H1 (cell line): ENCODE measurements around the gene RIBC1. TPM values are rescaled to one million over a fixed set of nuclear protein-coding genes. Genes with fewer than 3 reads are reported as not detected.

Experiments used
- CTCF ChIA-PET: fragments of 300-600 bp; sonication (Branson Sonifier 250); formaldehyde crosslinking; loops from one replicate; lab custom pipeline; 2021; ENCODE audit not compliant: partially characterized antibody; lab: Charles Lee
- POLR2A ChIA-PET: fragments of 300-600 bp; sonication (Branson Sonifier 250); formaldehyde crosslinking; loops from one replicate; lab custom pipeline; 2021; ENCODE audit warnings: inconsistent platforms; ENCODE audit not compliant: partially characterized antibody; lab: Charles Lee
- DNase-seq, 2 experiments: peaks; one replicate each; pipeline versions ENCODE4 v3.0.0 to v3.0.0-alpha.2; 2010 to 2022; ENCODE audit warnings: low spot score in 2 of 2, low read depth in 1 of 2, mixed read lengths in 1 of 2
- FAIRE-seq: peaks from 2 replicates; lab custom pipeline; 2011; peaks lifted over from hg19 to GRCh38; lab: Jason Lieb, UNC
- H2AFZ ChIP-seq: 2 replicates; pipeline ENCODE4 v1.8.1; 2012; ENCODE audit warnings: low read length, inconsistent platforms
- H2AK5ac ChIP-seq: 2 replicates; pipeline ENCODE4 v1.6.1; 2013; ENCODE audit warnings: low read depth, low read length
- H2BK120ac ChIP-seq: replicated peaks from 2 replicates; pipeline ENCODE3; 2013; ENCODE audit warnings: low read depth, low read length, inconsistent platforms
- H2BK12ac ChIP-seq: 2 replicates; pipeline ENCODE4 v1.6.1; 2013; ENCODE audit warnings: low read depth, low read length
- H2BK15ac ChIP-seq: 2 replicates; pipeline ENCODE4 v1.6.1; 2013; ENCODE audit warnings: low read length
- H2BK20ac ChIP-seq: 2 replicates; pipeline ENCODE4 v1.6.1; 2013; ENCODE audit warnings: low read length
- H2BK5ac ChIP-seq: 2 replicates; pipeline ENCODE4 v1.6.1; 2013; ENCODE audit warnings: low read depth, low read length
- H3K14ac ChIP-seq: 2 replicates; pipeline ENCODE4 v1.6.1; 2013; ENCODE audit warnings: inconsistent platforms; ENCODE audit not compliant: insufficient read length
- H3K18ac ChIP-seq: 2 replicates; pipeline ENCODE4 v1.6.1; 2013; ENCODE audit warnings: low read length; ENCODE audit errors: extremely low read depth
- H3K23ac ChIP-seq: 2 replicates; pipeline ENCODE4 v1.6.1; 2013; ENCODE audit warnings: inconsistent platforms; ENCODE audit not compliant: insufficient read length
- H3K23me2 ChIP-seq: 2 replicates; pipeline ENCODE4 v1.6.1; 2013; ENCODE audit warnings: low read depth, low read length
- H3K27ac ChIP-seq: 2 replicates; pipeline ENCODE4 v1.6.1; 2011; ENCODE audit warnings: low read depth, low read length, inconsistent platforms
- H3K27me3 ChIP-seq, 4 experiments: replicated peaks in 1 of 4; 1 replicate in 1 of 4; 2 replicates in 3 of 4; pipeline versions ENCODE4 v1.6.1 to v1.8.1; 2011 to 2013; ENCODE audit warnings: low read length in 3 of 4, mild to moderate bottlenecking in 3 of 4, inconsistent platforms in 2 of 4, mixed read lengths in 2 of 4, moderate library complexity in 1 of 4; ENCODE audit not compliant: control insufficient read depth in 3 of 4, insufficient read depth in 3 of 4; ENCODE audit errors: extremely low read depth in 1 of 4
- H3K36me3 ChIP-seq, 4 experiments: 2 replicates each; pipeline versions ENCODE4 v1.6.1 to v1.8.1; 2011 to 2013; ENCODE audit warnings: mild to moderate bottlenecking in 4 of 4, low read length in 3 of 4, moderate library complexity in 2 of 4, control low read depth in 1 of 4, inconsistent platforms in 1 of 4; ENCODE audit not compliant: insufficient read depth in 4 of 4, control insufficient read depth in 2 of 4
- H3K4ac ChIP-seq: replicated peaks from 2 replicates; pipeline ENCODE3; 2013; ENCODE audit warnings: low read length, low read depth, mixed read lengths, inconsistent platforms; ENCODE audit not compliant: insufficient read length
- H3K4me1 ChIP-seq, 4 experiments: replicated peaks in 1 of 4; 1 replicate in 1 of 4; 2 replicates in 3 of 4; pipeline versions ENCODE4 v1.6.1 to v1.8.1; 2011 to 2013; ENCODE audit warnings: low read length in 3 of 4, inconsistent platforms in 2 of 4, mixed read lengths in 1 of 4; ENCODE audit not compliant: insufficient read depth in 4 of 4, control insufficient read depth in 3 of 4
- H3K4me2 ChIP-seq, 2 experiments: 2 replicates each; pipeline versions ENCODE4 v1.6.1 to v1.8.1; 2011 to 2013; ENCODE audit warnings: low read depth in 2 of 2, low read length in 2 of 2, control low read depth in 1 of 2, inconsistent platforms in 1 of 2, mild to moderate bottlenecking in 1 of 2; ENCODE audit not compliant: insufficient read depth in 1 of 2
- H3K4me3 ChIP-seq, 4 experiments: fragments of 200-600, 300-600 bp in 1 of 4; sonication (generic), shearing (Covaris generic), sonication (Bioruptor Twin) in 1 of 4; 2 replicates each; pipeline versions ENCODE4 v1.5.1 to v1.8.1; 2011 to 2016; ENCODE audit warnings: low read length in 4 of 4, low read depth in 3 of 4, control low read depth in 2 of 4, inconsistent platforms in 2 of 4, mild to moderate bottlenecking in 2 of 4, mixed read lengths in 1 of 4, moderate library complexity in 1 of 4; ENCODE audit not compliant: insufficient read depth in 2 of 4; ENCODE audit errors: extremely low read depth in 1 of 4
- H3K56ac ChIP-seq: replicated peaks from 2 replicates; pipeline ENCODE3; 2013; ENCODE audit warnings: low read depth, mild to moderate bottlenecking, mixed read lengths, low read length, inconsistent platforms; ENCODE audit not compliant: insufficient read length
- H3K79me1 ChIP-seq: 2 replicates; pipeline ENCODE4 v1.6.1; 2013; ENCODE audit warnings: low read depth, low read length, control low read depth
- H3K79me2 ChIP-seq, 2 experiments: 2 replicates each; pipeline versions ENCODE4 v1.6.1 to v1.8.1; 2012 to 2013; ENCODE audit warnings: low read length in 2 of 2, mild to moderate bottlenecking in 2 of 2, inconsistent platforms in 1 of 2; ENCODE audit not compliant: insufficient read depth in 2 of 2, control insufficient read depth in 1 of 2
- H3K9ac ChIP-seq, 4 experiments: replicated peaks in 1 of 4; 1 replicate in 1 of 4; 2 replicates in 3 of 4; pipeline versions ENCODE4 v1.6.1 to v1.8.1; 2011 to 2013; ENCODE audit warnings: low read depth in 3 of 4, low read length in 3 of 4, control low read depth in 2 of 4, mild to moderate bottlenecking in 2 of 4, moderate library complexity in 2 of 4, inconsistent platforms in 1 of 4; ENCODE audit errors: extremely low read depth in 1 of 4
- H3K9me3 ChIP-seq, 2 experiments: 2 replicates each; pipeline versions ENCODE4 v1.6.1 to v1.8.1; 2012 to 2013; ENCODE audit warnings: mild to moderate bottlenecking in 2 of 2, moderate library complexity in 2 of 2, control low read depth in 1 of 2, inconsistent platforms in 1 of 2, low read depth in 1 of 2, low read length in 1 of 2, mixed read lengths in 1 of 2; ENCODE audit not compliant: insufficient read depth in 2 of 2
- H4K20me1 ChIP-seq, 2 experiments: replicated peaks in 1 of 2; 2 replicates each; pipeline versions ENCODE3 to v1.8.1; 2011 to 2013; ENCODE audit warnings: inconsistent platforms in 2 of 2, low read length in 2 of 2, mild to moderate bottlenecking in 1 of 2; ENCODE audit not compliant: insufficient read depth in 2 of 2, control insufficient read depth in 1 of 2
- H4K5ac ChIP-seq: 2 replicates; pipeline ENCODE4 v1.6.1; 2013; ENCODE audit warnings: low read length, low read depth, mixed read lengths, inconsistent platforms; ENCODE audit not compliant: insufficient read length
- H4K8ac ChIP-seq: 2 replicates; pipeline ENCODE4 v1.8.0; 2013; ENCODE audit warnings: mild to moderate bottlenecking, moderate library complexity, low read length, inconsistent platforms; ENCODE audit not compliant: insufficient read depth; ENCODE audit errors: extremely low read depth
- H4K91ac ChIP-seq: replicated peaks from 2 replicates; pipeline ENCODE3; 2013; ENCODE audit warnings: low read length, mixed read lengths, inconsistent platforms; ENCODE audit not compliant: insufficient read length
- CBX8 ChIP-seq: fragments of 300-800, 300-1000 bp; sonication (generic); IDR thresholded peaks from 2 replicates; pipeline ENCODE4 v1.7.1; 2016; ENCODE audit warnings: low read depth, low read length, borderline replicate concordance
- CEBPB ChIP-seq: IDR thresholded peaks from 2 replicates; pipeline ENCODE4 v1.6.1; 2012; ENCODE audit warnings: low read depth, low read length
- GABPA ChIP-seq: IDR thresholded peaks from 2 replicates; pipeline ENCODE4 v1.6.1; 2011; ENCODE audit warnings: mild to moderate bottlenecking, low read length, moderate library complexity, borderline replicate concordance; ENCODE audit not compliant: insufficient read depth
- POLR2A ChIP-seq, 2 experiments: IDR thresholded peaks; 1 replicate in 1 of 2; 2 replicates in 1 of 2; pipeline ENCODE4 v1.6.1; 2011; ENCODE audit warnings: low read depth in 2 of 2, low read length in 2 of 2, mild to moderate bottlenecking in 2 of 2; ENCODE audit errors: control extremely low read depth in 1 of 2
- WGBS, 2 experiments: shearing (Covaris generic) in 1 of 2; methylation state at CpG; one replicate each; pipeline versions ENCODE4 v1.1.6 to v1.1.7; 2013 to 2015; ENCODE audit warnings: low lambda C conversion rate in 2 of 2, mixed read lengths in 2 of 2, inconsistent platforms in 1 of 2, low coverage in 1 of 2, missing lambda C conversion rate in 1 of 2; ENCODE audit not compliant: insufficient replicate concordance in 2 of 2, insufficient coverage in 1 of 2, insufficient read length in 1 of 2; ENCODE audit errors: extremely low coverage in 1 of 2, missing lambda C conversion rate in 1 of 2; 5-methylcytosine and 5-hydroxymethylcytosine counted together
- polyA plus RNA-seq, 7 experiments: library from polyadenylated mRNA; depleted of rRNA in 3 of 7; stranded (reverse) in 5 of 7; unstranded in 2 of 7; fragments of >200 nt in 5 of 7; fragments of 200-250 nt in 2 of 7; gene quantifications; 1 replicate in 5 of 7; 2 replicates in 1 of 7; 4 replicates in 1 of 7; pipeline versions ENCODE4 v1.2.1 to v1.2.3, GENCODE V29; 2011 to 2013; ENCODE audit warnings: missing spikeins in 2 of 7, mixed read lengths in 2 of 7
- total RNA-seq: library from RNA; stranded (reverse); fragmentation: NEBNext Ultra II Directional; extraction: Animal tissue kit (Norgen Biotek cat#: 25700); gene quantifications from 2 replicates; pipeline ENCODE4 v1.2.1, GENCODE V29; 2021
- TF ChIP-seq, protein P1 (sequence below): IDR thresholded peaks from 2 replicates; pipeline ENCODE4 v1.6.1; 2012; ENCODE audit warnings: inconsistent platforms

Gene RIBC1
- total and polyA plus RNA-seq, 2 of the 8 experiments (the other 6 are each of a cell fraction or from before 2014, with no cell fraction given), result 0.41 to 0.97 TPM

DNA sequence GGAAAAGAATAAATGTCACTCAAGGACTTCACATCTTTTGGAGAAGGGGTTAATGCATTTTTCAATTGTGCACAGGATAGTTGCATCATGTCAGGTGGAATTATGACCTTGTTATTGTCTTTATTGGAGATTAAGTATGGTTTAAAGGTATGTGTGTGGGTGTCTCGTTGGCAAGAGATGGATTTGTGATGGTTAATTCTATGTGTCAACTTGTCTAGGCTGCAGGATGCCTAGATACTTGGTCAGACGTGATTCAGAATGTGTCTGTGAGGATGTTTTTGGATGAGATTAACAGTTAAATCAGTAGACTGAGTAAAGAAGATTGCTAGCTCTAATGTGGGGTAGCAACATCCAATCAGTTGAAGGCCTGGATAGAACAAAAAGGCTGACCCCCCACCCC lies 53.7 kb downstream of the RIBC1 start:
- H3K9ac ChIP-seq, result no peak overlapping the region
- no peak for DNase-seq
- H3K56ac ChIP-seq, result no peak overlapping the region
- H3K79me1 ChIP-seq, result no peaks in the 10 kb centered on the region
- no peak overlapping the region for H2BK12ac ChIP-seq
- no peaks in the 10 kb centered on the region for H3K79me2 ChIP-seq
- POLR2A ChIA-PET, result no interaction called here
- no peak overlapping the region for H4K5ac ChIP-seq
- no peak overlapping the region for H2BK5ac ChIP-seq
- H3K18ac ChIP-seq, result no peak overlapping the region
- no peak overlapping the region for H2BK120ac ChIP-seq
- no peaks in the 10 kb centered on the region for H3K27me3 ChIP-seq
- TF ChIP-seq GABPA (no peak), POLR2A (IDR thresholded peaks at IDR 0.05; ENCODE audit: control extremely low read depth in 1 of 2, low read depth in 2 of 2, low read length in 2 of 2) (no peak), CEBPB (no peak), CBX8 (no peak)
- TF ChIP-seq, protein P1, sequence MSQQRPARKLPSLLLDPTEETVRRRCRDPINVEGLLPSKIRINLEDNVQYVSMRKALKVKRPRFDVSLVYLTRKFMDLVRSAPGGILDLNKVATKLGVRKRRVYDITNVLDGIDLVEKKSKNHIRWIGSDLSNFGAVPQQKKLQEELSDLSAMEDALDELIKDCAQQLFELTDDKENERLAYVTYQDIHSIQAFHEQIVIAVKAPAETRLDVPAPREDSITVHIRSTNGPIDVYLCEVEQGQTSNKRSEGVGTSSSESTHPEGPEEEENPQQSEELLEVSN, result no peak
- TF ChIP-seq, all 59 proteins: peak for 0
- CTCF ChIA-PET, result interaction anchor here (0.6 to 0.7 kb wide), 2 partner anchors 155 to 272 kb away, joined by 3 read pairs; no protein-coding TSS in a partner anchor
- no peak overlapping the region for H2AFZ ChIP-seq
- no peak overlapping the region for H4K8ac ChIP-seq
- H3K4ac ChIP-seq, result no peak overlapping the region
- H2BK20ac ChIP-seq, result no peak overlapping the region
- WGBS, 2 experiments, result 65% methylated on average over 2 of the region's 2 CpGs; no CpG with 5 or more reads in 1 of the 2 experiments
- FAIRE-seq, result no peak
- no peak overlapping the region for H2BK15ac ChIP-seq
- no peak overlapping the region for H4K91ac ChIP-seq
- H3K23me2 ChIP-seq, result no peaks in the 10 kb centered on the region
- H3K4me2 ChIP-seq, result no peak overlapping the region
- H2AK5ac ChIP-seq, result no peak overlapping the region
- H4K20me1 ChIP-seq, result no peaks in the 10 kb centered on the region
- no peaks in the 10 kb centered on the region for H3K9me3 ChIP-seq
- H3K4me3 ChIP-seq, result no peak overlapping the region
- no peaks in the 10 kb centered on the region for H3K36me3 ChIP-seq
- H3K14ac ChIP-seq, result no peak overlapping the region
- peaks cover 0 to 3% (median 0%) of the 10 kb centered on the region in 4 experiments; a peak in 2 of 7 replicates for H3K4me1 ChIP-seq
- H3K27ac ChIP-seq, result no peak overlapping the region
- no peak overlapping the region for H3K23ac ChIP-seq
